ENCODE results near the gene LYPD1. TPM values are rescaled to one million over a fixed set of nuclear protein-coding genes. Genes with fewer than 3 reads are reported as not detected.

The LYPD1 gene
- polyA plus RNA-seq, 1 of the 3 experiments (the other 2 are of a cell fraction): 5.4 TPM

- H3K27me3 ChIP-seq (ENCODE audit: insufficient read depth): no peaks in the 10 kb centered on the region
- no peaks in the 10 kb centered on the region for H3K79me2 ChIP-seq (ENCODE audit: insufficient read depth)
- H3K9me3 ChIP-seq: no peaks in the 10 kb centered on the region
- no peak overlapping the region for H3K9ac ChIP-seq
- no peaks in the 10 kb centered on the region for H3K9me2 ChIP-seq
- no peaks in the 10 kb centered on the region for H3F3A ChIP-seq (replicated peaks; ENCODE audit: insufficient read depth)
- no peaks in the 10 kb centered on the region for H4K20me1 ChIP-seq (ENCODE audit: insufficient read depth)
- H3K36me3 ChIP-seq (replicated peaks in 1 of 2; ENCODE audit: control insufficient read depth in 1 of 2, insufficient read depth in 2 of 2, low read length in 1 of 2): no peaks in the 10 kb centered on the region
- CTCF ChIA-PET: no interaction called here
- no peak overlapping the region for H3K4me3 ChIP-seq (ENCODE audit: low read depth in 2 of 2, low read length in 1 of 2)
- H3K4me1 ChIP-seq (ENCODE audit: control insufficient read depth in 1 of 2, insufficient read depth in 2 of 2, low read depth in 1 of 2, low read length in 1 of 2): no peaks in the 10 kb centered on the region
- H3K4me2 ChIP-seq: no peak overlapping the region
- DNase-seq: no peak
- POLR2A ChIA-PET: no interaction called here
- no peak for TF ChIP-seq FOXJ3 (CRISPR knock-in tag; IDR thresholded peaks at IDR 0.05)
- TF ChIP-seq POLR2AphosphoS5 (IDR thresholded peaks at IDR 0.05; ENCODE audit: low read depth, low read length): no peak
- H2AFZ ChIP-seq (ENCODE audit: low read depth): no peak overlapping the region
- no peak overlapping the region for H3K27ac ChIP-seq (ENCODE audit: low read depth in 2 of 2, low read length in 1 of 2)
Measured at GRCh38 chr2:132597166-132597565, 72.8 kb downstream of the LYPD1 start.

DNA sequence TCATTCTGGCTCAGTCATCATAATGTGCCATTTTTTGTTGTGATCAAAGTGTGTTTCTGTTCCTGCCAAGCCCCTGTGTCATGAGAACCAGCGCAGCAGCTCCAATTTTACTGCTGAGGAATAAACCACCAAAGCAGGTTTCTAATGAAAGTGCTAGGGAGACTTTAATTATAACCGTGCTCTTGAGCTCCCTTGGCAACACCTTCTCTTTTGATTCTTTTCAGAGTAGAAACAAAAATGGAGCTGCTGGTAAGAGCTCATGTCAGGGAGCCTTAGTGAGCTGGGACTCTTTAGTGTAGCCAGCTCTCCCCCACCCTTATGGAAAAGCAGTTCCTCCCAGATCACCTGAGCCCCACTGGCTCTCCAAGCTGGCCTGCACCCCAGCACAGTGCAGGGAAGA lies 74.3 kb downstream of the LYPD1 start:
- Histone ChIP-seq H3K4me2 (no peak overlapping the region), H3K27me3 (ENCODE audit: insufficient read depth) (no peaks in the 10 kb centered on the region), H3K4me3 (ENCODE audit: low read depth in 2 of 2, low read length in 1 of 2) (no peak overlapping the region), H3F3A (replicated peaks; ENCODE audit: insufficient read depth) (no peaks in the 10 kb centered on the region), H4K20me1 (ENCODE audit: insufficient read depth) (no peaks in the 10 kb centered on the region), H3K9me2 (no peaks in the 10 kb centered on the region), H3K27ac (ENCODE audit: low read depth in 2 of 2, low read length in 1 of 2) (no peak overlapping the region), H2AFZ (ENCODE audit: low read depth) (no peak overlapping the region), H3K4me1 (ENCODE audit: control insufficient read depth in 1 of 2, insufficient read depth in 2 of 2, low read depth in 1 of 2, low read length in 1 of 2) (no peaks in the 10 kb centered on the region), H3K79me2 (ENCODE audit: insufficient read depth) (no peaks in the 10 kb centered on the region), H3K9me3 (no peaks in the 10 kb centered on the region), H3K9ac (no peak overlapping the region), H3K36me3 (replicated peaks in 1 of 2; ENCODE audit: control insufficient read depth in 1 of 2, insufficient read depth in 2 of 2, low read length in 1 of 2) (no peaks in the 10 kb centered on the region)
- ChIA-PET POLR2A (no interaction called here), CTCF (no interaction called here)
- no peak for TF ChIP-seq MAX (IDR thresholded peaks at IDR 0.05; ENCODE audit: low read depth)
- TF ChIP-seq RCOR1 (IDR thresholded peaks at IDR 0.05; ENCODE audit: low read length): no peak
- no peak for TF ChIP-seq FOXJ3 (CRISPR knock-in tag; IDR thresholded peaks at IDR 0.05)
- TF ChIP-seq FOSL2 (IDR thresholded peaks at IDR 0.05; ENCODE audit: borderline replicate concordance, low read depth): no peak
- TF ChIP-seq, protein P1, sequence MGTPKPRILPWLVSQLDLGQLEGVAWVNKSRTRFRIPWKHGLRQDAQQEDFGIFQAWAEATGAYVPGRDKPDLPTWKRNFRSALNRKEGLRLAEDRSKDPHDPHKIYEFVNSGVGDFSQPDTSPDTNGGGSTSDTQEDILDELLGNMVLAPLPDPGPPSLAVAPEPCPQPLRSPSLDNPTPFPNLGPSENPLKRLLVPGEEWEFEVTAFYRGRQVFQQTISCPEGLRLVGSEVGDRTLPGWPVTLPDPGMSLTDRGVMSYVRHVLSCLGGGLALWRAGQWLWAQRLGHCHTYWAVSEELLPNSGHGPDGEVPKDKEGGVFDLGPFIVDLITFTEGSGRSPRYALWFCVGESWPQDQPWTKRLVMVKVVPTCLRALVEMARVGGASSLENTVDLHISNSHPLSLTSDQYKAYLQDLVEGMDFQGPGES (IDR thresholded peaks at IDR 0.05; ENCODE audit: low read depth, low read length): no peak
- TF ChIP-seq EP300 (IDR thresholded peaks at IDR 0.05; ENCODE audit: borderline replicate concordance in 1 of 2, low read depth in 1 of 2, low read length in 1 of 2): no peak
- TF ChIP-seq, protein P2, sequence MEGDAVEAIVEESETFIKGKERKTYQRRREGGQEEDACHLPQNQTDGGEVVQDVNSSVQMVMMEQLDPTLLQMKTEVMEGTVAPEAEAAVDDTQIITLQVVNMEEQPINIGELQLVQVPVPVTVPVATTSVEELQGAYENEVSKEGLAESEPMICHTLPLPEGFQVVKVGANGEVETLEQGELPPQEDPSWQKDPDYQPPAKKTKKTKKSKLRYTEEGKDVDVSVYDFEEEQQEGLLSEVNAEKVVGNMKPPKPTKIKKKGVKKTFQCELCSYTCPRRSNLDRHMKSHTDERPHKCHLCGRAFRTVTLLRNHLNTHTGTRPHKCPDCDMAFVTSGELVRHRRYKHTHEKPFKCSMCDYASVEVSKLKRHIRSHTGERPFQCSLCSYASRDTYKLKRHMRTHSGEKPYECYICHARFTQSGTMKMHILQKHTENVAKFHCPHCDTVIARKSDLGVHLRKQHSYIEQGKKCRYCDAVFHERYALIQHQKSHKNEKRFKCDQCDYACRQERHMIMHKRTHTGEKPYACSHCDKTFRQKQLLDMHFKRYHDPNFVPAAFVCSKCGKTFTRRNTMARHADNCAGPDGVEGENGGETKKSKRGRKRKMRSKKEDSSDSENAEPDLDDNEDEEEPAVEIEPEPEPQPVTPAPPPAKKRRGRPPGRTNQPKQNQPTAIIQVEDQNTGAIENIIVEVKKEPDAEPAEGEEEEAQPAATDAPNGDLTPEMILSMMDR (IDR thresholded peaks at IDR 0.05): no peak
- no peak for TF ChIP-seq CHD2 (IDR thresholded peaks at IDR 0.05; ENCODE audit: low read length, partially characterized antibody)
- no peak for TF ChIP-seq FOXM1 (IDR thresholded peaks at IDR 0.05; ENCODE audit: low read depth)
- no peak for TF ChIP-seq GABPA (IDR thresholded peaks at IDR 0.05; ENCODE audit: low read depth)
- TF ChIP-seq REST (IDR thresholded peaks at IDR 0.05; ENCODE audit: low read depth, low read length): no peak
- WGBS (ENCODE audit: low lambda C conversion rate): 59% methylated on average over 2 of the region's 2 CpGs
- DNase-seq: no peak
